ENCODE data around the gene MGMT.

MGMT gene

GRCh38 chr10:129774082-129774735 is 307.2 kb downstream of the MGMT start:
- no peak for DNase-seq (ENCODE audit: low read depth)

DNA sequence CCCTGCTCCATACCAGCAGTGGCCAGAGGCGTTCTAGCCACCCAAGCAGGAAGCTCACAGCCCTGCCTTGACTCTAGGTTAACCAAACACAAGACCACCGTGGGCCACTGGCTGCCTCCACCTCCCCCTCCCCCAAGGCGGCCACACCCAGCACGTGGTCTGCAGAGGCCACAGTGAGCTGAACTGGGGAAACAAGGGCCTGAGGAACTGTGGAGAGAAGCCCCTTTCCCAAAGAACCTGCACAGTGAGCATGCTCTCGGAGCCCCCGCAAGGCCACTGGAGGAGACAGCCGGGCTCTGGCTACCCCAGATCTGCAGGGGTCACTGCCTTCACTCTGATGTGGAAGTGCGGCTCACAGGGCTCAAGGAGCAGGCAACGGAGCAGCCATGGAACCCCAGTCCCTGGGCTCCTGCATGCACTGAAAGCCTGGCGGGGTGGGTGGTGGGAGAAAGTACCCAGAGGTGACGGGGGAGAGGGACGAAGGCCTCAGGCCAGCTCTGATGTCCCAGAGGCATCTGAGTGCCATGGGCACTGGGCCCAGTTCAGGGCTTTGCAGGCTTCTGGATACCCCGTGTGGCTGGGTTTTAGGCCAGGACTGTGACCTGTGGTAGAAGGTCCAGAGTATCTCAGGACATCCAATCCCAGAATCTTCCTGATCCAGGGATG is 307.8 kb downstream of the MGMT start:
- no peak for DNase-seq (ENCODE audit: low read depth)

DNA sequence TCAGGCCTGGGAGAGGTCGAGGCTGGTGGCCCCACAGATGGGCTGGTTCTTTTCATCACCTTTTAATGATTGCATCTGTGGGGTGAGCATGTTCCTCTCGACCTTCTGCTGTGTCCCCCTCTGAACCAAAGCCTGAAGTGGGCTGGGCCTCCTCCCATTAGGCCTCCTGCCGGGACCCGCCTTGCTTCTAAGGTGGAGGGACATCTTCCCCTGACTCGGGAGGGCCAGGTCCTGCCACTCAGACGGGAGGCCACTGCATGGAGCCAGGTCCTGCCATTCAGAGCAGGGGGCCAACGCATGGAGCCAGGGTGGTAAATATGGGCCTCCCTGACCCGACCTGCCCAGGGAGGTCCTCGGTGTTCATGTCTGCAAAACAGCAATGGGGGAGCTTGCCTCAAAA is 308.6 kb downstream of the MGMT start:
- no peak for DNase-seq (ENCODE audit: low read depth)

- DNase-seq (ENCODE audit: low read depth), result no peak
These were observed 310.6 kb downstream of the MGMT start for GRCh38 chr10:129777687-129778086.

- no peak for DNase-seq (ENCODE audit: low read depth)
These were observed 311.5 kb downstream of the MGMT start for GRCh38 chr10:129778571-129778970.

- DNase-seq (ENCODE audit: low read depth), result no peak
These were observed 312.4 kb downstream of the MGMT start for GRCh38 chr10:129779126-129780111.

GRCh38 chr10:129780198-129780597 is 313.2 kb downstream of the MGMT start:
- DNase-seq (ENCODE audit: low read depth), result no peak

DNA sequence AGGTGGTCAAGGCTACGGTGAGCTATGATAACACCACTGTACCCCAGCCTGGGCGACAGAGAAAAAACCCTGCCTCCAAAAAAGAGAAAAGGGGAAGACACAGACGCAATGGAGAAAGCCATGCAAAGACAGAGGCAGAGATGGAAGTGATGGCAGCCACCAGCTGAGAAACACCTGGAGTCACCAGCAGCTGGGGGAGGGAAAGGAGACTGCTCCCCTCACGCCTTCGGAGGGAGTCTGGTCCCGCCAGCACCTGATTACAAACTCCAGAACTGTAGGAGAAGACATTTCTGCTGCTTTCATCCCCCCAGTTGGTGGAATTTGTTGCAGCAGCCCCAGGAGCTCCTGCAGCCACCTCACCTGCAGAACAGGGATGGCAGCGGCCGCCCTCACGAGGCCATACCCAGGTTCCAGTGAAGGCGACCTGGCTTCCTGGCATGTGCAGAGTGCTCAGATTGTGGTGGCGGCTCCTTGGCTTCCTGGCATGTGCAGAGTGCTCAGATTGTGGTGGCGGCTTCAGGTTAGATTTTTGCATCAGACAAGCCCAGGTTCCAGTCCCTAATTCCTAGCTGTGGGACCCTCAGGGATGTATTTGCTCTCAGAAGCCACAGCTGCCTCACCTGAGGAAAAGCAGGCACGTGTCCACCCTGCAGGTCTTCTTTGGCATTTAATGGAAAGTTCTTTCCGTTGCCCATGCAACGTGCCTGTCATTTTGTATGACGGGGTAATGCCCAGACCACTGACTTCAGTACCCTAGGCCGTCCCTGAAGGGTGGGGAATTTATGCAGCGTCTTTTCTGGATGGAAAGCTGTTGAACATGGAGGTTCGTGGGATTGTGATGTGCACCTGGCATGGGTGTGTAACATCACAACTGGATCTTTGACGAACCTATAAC is 314.1 kb downstream of the MGMT start:
- no peak for DNase-seq (ENCODE audit: low read depth)

GRCh38 chr10:129784291-129784690 is 317.2 kb downstream of the MGMT start:
- no peak for DNase-seq (ENCODE audit: low read depth)

DNA sequence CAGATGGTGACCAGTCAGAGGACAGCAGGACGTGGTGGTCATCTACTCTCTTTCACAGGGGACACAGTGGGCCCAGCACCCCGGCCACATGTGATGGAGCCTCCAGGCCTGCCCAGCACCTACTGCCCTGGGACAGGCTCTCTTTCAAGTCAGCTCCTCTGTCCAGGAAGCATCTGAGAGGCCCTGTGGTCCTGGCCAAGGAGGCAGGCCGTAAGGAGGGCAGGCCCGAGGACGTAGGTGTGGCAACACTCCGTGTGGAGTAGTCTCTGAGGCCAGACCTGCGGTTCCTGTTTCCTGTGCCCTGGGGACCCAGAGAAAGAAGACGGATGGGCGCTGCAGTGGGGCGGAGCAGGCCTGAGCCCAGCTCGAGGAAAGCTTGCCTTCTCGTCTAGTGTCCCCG is 317.9 kb downstream of the MGMT start:
- DNase-seq (ENCODE audit: low read depth), result no peak

GRCh38 chr10:129785536-129785981 is 318.5 kb downstream of the MGMT start:
- no peak for DNase-seq (ENCODE audit: low read depth)

DNA sequence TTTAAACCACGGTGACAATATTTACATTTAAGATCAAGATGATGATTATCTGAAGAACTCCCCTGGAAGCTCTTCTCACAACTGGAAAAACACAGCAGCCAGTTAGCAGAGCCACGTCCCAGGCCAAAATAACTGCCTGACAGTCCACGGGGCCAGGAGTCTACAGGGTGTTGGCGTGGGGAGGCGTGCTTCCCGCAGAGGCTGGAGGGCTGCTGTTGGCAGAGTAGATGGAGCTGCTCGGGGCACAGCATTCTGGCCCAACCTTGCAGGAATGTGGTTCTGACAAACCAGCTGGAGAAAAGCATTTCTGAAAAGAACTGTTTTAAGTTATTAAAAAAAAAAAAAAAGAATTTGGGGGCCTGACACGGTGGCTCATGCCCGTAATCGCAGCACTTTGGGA is 319.2 kb downstream of the MGMT start:
- DNase-seq (ENCODE audit: low read depth), result no peak

GRCh38 chr10:129787557-129787956 is 320.5 kb downstream of the MGMT start:
- no peak for DNase-seq (ENCODE audit: low read depth)

DNA sequence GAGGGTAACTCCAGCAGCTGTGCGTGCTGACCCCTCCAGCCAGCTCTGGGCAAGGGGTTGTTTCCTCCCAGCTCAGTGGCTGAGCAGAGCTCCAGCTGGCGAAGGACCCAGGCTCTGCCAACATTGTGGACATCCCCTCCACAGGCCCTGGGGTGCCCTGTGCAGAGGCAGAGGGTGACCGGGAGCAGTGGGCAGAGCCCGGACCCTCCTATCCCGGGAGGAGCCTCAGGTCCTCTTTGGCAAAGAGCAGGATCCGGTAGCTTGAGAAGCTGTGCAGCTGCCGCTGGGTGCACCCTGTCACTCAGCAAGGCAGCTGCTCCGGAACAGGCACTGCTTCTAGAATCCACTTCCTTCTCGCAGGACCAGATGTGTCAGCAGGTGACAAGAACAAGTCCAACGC is 321.2 kb downstream of the MGMT start:
- DNase-seq (ENCODE audit: low read depth), result no peak

- no peak for DNase-seq (ENCODE audit: low read depth)
These were observed 323.8 kb downstream of the MGMT start for GRCh38 chr10:129790715-129791446.

DNA sequence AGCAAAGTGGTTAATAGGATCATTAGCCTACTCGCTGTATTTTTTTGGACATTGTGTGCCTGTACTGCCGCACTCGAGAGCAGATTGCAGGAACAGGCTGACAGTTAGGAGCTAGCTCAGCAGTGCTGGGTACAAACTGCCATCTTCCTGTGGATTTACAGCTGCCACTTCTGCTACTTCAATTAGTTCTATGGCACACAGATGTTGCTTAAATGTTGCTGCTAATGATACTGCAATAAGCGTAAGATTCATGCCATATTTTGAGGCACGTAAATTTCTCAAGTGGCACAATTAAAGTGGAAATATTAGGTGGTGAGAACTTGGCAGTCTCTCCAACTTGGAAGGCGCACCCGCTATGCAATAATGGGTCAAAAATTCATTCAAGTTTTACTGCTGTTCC is 325.1 kb downstream of the MGMT start:
- no peak for DNase-seq (ENCODE audit: low read depth)

GRCh38 chr10:129792864-129793263 is 325.8 kb downstream of the MGMT start:
- no peak for DNase-seq (ENCODE audit: low read depth)

DNA sequence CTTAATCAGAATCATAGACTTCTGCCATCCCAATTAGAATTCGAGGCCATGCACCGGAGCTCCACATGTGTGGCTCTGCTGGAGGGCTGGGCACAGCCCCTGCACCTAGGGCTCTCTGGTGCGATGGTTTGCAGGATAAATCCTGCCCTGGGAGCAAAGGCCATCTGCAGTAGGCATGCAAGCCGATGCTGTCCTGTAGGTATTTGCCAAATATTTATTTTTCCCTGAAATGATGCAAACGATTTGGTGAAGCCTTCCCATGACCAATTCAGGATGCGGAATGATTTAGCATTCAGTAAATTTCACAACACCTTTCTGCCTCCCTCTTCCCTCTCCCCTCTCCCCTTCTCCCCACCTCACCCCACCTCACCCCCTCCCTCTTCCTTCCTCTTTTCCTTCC is 326.4 kb downstream of the MGMT start:
- DNase-seq (ENCODE audit: low read depth), result no peak

DNA sequence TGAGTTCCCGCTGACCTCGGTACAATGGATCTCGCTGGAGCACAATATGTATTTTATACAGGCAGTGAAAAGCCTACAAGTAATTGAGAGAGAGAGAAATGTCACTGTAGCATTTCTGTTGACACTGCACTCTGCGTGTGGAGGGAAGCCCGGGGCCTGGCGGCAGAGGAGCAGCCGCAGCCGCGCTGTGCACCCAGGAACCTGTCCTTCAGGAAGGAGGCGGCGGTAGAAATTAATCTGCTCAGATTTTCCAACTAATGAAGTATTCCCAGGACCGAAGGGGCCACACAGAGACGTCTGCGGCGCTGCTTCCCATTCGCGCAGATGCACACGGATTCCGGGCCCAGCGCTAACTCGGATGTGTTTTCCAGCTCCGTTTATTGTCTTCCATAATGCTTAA is 327.0 kb downstream of the MGMT start:
- DNase-seq (ENCODE audit: low read depth), result no peak

DNA sequence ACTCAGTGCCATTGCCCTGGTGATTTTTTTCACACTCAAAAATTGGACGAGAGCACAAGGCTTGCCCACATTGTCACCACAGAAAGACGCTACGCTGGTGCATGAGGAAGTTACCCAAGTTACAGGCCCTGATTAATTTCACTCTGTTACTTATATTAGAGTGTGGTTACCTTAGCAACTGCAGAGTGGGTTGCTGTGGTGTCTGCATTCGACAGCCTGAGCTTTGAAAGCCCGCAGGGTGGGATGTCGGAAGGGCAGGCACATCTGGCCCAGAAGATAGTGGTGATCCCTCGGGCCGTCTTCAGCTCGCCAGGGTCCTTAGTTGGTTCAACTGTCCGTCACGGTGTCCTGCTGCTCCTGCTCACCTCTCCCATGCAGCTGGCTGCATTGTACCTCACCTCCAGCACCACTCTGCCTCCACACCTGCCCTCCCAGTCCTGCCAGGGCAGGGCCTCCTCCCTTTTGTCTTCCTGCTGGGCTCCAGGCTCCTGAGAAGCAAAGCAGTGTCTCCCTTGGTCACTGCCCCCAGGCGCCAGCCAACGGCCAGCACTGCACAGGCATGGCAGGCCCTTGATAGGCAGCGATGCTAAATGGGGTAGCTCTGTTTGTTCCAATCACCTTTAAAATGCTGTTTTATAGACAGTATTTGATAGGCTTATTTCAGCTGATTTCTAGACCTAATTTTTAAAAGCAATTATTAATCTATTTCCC is 329.8 kb downstream of the MGMT start:
- no peak for DNase-seq (ENCODE audit: low read depth)
